GM12891 (cell line): ENCODE results near the gene KRT15.

Source experiments
- DNase-seq: peaks from one replicate; pipeline ENCODE4 v3.0.0; 2011; ENCODE audit warnings: low spot score; ENCODE audit not compliant: insufficient read length
- FAIRE-seq: peaks from 2 replicates; lab custom pipeline; 2011; peaks lifted over from hg19 to GRCh38; lab: Jason Lieb, UNC
- PAX5 ChIP-seq: IDR thresholded peaks from 2 replicates; pipeline ENCODE4 v1.6.1; 2011; ENCODE audit warnings: low read length, moderate library complexity, mild to moderate bottlenecking; ENCODE audit not compliant: insufficient read depth, severe bottlenecking
- POLR2A ChIP-seq: IDR thresholded peaks from 2 replicates; pipeline ENCODE4 v1.6.1; 2011; ENCODE audit warnings: low read depth, low read length, control low read depth
- POLR2AphosphoS5 ChIP-seq: IDR thresholded peaks from 2 replicates; pipeline ENCODE4 v1.6.1; 2011; ENCODE audit warnings: low read depth, low read length, control low read depth
- POU2F2 ChIP-seq: IDR thresholded peaks from 2 replicates; pipeline ENCODE4 v1.6.1; 2011; ENCODE audit warnings: low read depth, mild to moderate bottlenecking, control low read depth, low read length, moderate library complexity
- SPI1 ChIP-seq: IDR thresholded peaks from 2 replicates; pipeline ENCODE4 v1.6.1; 2011; ENCODE audit warnings: low read depth, low read length, control low read depth
- TAF1 ChIP-seq: IDR thresholded peaks from 2 replicates; pipeline ENCODE4 v1.6.1; 2011; ENCODE audit warnings: low read depth, low read length, control low read depth

The KRT15 gene

DNA sequence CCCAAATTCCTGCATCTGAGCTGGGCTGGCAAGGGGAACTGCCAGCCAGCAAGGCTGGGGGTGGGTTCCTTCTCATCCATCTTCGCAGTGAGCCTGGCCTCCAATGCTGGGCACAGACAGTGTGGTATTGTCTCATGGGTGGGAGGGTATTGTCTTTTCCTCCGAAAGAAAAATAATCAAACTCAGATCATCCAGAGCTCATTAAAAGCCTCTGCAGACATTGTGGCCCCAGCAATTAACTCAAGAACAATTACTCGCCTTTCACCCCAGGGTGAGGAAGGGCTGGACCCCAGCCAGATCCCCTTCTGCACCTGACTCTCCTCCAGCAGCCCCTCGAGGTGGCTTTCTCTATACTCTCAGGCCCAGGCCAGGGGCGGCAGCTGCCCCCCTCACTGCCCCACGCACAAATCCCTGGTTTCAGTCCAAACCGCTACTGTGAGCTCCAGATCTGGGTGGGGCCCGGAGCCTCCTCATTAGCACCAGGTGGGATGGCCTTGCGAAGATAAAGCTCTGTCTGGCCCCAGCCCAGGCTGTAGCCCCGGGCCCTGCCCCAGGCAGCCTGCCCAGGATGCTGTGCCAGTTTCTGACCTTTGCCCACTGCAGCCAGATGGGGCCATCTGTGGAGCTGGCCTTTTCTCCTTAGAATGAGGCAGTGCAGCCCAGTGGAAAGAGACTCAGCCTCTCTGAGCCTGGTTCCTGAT, 2.3 kb upstream of the KRT15 start:
- FAIRE-seq, result no peak
- TF ChIP-seq POLR2A (no peak), PAX5 (no peak)
- no peak for DNase-seq

DNA sequence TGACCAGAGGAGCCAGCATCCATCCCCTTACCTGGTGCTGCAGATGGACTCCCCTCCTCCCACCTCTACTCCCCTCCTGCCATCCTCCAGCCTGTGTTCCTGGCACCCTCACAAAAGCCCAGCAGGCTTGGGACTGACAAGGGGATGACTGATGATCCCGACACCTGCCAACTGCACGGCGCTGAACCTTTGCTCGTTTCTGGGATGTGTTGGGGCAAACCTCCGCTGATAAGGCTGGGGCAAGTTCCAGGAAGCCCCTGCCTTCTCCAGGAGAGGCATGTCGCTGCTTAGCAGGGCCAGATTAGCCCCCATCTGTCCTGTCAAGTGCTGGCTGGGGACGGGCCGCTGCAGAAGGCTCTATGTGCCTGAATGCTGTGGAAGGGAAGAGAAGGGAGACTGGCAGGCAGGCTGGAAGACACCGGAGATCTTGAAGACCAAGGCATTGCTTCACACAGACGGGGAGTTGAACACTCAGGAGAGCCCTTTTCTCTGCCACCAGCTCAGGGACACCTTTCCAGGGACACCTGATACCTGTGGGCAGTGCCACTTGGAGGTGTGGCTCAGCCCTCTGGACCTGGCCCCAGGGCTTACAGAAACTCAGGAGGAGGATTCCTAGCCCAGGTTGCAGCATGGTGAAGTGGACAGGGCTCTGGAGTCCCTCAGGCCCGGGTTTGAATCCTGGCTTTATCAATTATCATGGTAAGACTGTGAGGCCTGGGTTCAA, 973 bp upstream of the KRT15 start:
- TF ChIP-seq POU2F2 (no peak), POLR2A (no peak), POLR2AphosphoS5 (no peak), TAF1 (no peak), PAX5 (no peak), SPI1 (no peak)
- no peak for FAIRE-seq
- DNase-seq, result no peak

DNA sequence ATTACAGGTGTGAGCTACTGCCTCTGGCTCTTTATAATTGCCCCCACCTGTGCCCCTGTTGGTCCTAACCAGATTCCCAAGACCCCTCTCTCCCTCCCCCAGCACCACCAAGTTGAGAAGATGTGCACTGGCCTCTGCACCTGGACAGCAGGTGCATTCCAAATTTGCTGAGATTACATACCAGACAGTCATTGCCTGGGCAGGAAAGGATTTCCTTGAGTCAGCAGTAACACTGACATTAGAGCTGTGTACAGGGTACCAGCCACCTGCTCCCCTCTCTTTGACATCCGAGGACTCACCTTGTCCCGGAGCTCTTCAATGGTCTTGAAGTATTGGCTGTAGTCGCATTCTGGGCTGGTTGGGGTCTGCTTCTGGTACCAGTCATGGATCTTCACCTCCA, 659 bp downstream of the KRT15 start:
- DNase-seq, result no peak
- TF ChIP-seq SPI1 (no peak), TAF1 (no peak), PAX5 (no peak), POLR2A (no peak), POU2F2 (no peak), POLR2AphosphoS5 (no peak)
- FAIRE-seq, result no peak

DNA sequence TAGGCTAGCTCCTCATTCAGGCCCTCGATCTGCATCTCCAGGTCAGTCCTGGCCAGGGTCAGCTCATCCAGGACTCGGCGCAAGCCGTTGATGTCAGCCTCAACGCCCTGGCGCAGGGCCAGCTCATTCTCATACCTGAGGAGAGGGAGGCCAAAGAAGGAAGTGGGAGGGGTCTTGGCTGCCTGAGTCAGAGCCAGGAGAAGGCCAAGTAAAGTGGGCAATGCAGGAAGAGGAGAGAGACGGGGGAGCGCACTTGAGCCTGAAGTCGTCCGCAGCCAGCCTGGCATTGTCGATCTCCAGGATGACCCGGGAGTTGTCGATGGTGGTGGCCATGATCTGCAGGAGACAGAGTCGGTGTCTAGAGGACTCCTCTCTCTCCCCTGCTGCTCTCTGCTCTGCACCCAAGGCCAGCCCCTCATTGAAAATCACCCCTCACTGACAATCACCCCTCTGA, 1.8 kb downstream of the KRT15 start:
- DNase-seq, result no peak
- FAIRE-seq, result no peak

DNA sequence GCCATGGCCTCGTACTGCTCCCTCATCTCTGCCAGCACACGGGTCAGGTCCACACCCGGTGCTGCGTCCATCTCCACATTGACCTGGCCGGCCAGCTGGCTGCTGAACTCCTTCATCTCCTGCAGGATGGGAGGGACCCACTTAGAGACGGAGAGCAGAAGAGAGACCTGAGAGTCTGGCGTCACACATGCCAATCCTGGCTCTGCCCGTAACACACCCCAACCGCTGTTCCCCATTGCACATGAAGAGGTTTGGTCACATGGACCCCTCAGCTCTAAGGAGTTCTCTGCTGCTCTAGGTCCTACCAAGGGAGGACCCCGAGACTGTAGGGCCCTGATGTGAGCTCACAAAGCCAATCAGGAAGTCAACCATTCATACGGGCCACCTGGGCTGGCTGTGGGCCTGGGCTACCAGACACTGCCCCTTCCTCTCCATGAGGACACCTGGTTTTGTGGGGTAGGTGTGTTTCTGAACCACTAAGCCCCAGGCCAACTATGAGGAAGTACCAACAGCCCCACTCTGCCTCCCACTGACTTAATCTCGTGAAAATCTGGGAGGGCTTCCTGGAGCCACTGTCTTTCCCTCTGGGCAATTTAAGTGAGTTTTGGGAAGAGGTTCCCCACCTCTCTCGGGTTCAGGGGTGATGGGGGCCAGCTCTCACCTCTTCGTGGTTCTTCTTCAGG, 2.4 kb downstream of the KRT15 start:
- DNase-seq, result no peak
- TF ChIP-seq PAX5, result no peak
- TF ChIP-seq SPI1, result no peak
- TF ChIP-seq POU2F2, result no peak
- no peak for TF ChIP-seq POLR2A
- no peak for TF ChIP-seq POLR2AphosphoS5
- TF ChIP-seq TAF1, result no peak
- FAIRE-seq, result no peak

More for the DNA sequence above, 1.8 kb downstream of the KRT15 start:
- no peak for TF ChIP-seq POU2F2
- no peak for TF ChIP-seq POLR2AphosphoS5
- TF ChIP-seq SPI1, result no peak
- no peak for TF ChIP-seq POLR2A
- no peak for TF ChIP-seq PAX5
- no peak for TF ChIP-seq TAF1

DNA sequence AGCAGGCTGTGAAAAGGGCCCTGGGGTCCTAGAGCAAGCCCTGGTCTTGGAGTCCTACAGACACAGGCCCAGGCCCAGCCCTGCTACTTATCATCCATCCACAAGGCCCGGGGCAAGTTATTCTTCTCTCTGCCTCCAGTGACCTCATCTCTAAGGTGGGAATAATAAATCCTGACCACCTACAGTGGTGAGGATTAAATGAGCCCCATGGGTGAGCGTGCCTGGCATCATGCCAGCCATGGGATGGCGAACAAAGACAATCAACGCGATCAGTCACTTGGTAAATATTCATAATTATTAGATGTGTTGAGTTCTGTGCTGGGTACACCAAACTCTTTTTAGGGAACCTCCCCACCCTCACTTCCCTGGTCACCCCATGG, 5.5 kb downstream of the KRT15 start:
- DNase-seq, result no peak
- no peak for TF ChIP-seq POLR2AphosphoS5
- TF ChIP-seq PAX5, result no peak
- FAIRE-seq, result no peak

DNA sequence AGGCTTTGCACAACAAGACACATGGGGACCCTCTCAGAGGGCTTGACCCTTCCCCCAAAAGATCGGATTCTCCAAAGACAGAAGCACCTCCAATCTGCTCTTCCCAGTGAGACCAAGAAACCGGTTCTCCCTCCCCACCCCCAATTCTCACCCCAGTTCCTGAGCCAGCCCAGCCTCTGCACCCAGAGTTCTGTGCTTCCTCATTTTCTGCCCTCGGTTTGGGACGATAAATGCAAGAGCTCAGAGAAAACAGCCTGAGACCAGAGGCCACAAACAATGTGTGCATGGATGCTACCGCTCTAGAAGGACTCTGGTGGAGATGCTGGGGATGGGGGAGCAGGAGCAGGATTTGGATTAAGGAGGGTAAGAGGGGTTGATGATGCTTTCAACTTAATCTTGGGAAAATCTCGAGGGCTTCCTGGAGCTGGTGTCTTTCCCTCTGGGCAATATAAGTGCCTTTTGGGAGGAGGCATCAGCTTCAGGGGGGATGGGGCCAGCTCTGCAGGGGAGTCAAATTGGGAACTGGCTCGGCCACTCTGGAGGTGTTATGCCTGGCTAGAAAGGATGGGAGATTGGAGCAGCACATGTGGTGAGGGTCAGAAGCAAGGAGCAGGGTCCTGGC, 6.0 kb downstream of the KRT15 start:
- TF ChIP-seq POLR2A, result no peak
- TF ChIP-seq PAX5, result no peak
- no peak for TF ChIP-seq POU2F2
- TF ChIP-seq POLR2AphosphoS5, result no peak
- TF ChIP-seq SPI1, result no peak
- no peak for TF ChIP-seq TAF1
- FAIRE-seq (no peak), DNase-seq (no peak)

DNA sequence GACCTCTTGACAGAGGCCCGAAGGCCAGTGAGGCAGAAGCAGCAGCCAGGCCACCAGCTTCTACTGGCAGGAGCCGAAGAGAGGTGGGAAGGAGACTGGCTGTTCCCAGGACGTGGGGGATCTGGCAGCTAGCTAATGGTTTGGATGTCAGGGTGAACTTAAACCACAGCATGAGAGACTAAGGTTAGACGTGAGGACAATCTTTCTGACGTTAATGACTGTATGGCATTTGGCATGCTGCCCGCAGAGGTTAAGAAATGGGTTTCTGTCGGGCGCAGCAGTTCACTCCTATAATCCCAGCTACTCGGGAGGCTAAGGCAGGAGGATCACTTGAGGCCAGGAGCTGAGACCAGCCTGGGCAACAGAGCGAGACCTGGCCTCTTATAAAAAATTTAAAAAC, 7.0 kb downstream of the KRT15 start:
- FAIRE-seq, result no peak
- TF ChIP-seq SPI1 (no peak), PAX5 (no peak), POU2F2 (no peak), POLR2A (no peak), POLR2AphosphoS5 (no peak), TAF1 (no peak)
- no peak for DNase-seq

DNA sequence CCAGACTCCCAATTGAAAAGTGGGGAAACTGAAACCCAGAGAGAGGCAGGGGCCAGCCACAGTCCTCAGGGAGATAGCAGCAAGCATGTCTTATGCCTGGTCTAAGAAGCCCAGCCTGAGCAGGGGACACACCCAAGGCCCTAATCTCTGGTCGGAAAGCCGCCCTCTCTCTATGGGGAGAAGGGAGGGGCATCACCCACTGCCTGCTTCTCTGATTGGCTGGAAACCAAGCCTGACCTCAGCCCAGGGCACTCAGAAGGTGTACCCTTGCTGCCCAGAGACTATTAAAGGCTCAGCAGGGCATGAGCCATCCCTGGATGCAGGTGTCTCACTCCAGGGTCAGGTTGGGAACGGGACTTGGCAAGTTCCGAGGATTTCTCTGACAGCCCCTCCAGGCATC, 7.6 kb downstream of the KRT15 start:
- TF ChIP-seq PAX5, result no peak
- TF ChIP-seq POLR2AphosphoS5, result no peak
- no peak for TF ChIP-seq SPI1
- no peak for DNase-seq
- no peak for FAIRE-seq
